HG02588 (cell line): Measurements from ENCODE around the gene SLC1A3.
"Not testable (repeated sequence)": the region's sequence is repeated elsewhere in the genome, so short reads cannot be mapped to it uniquely, and the experiment has no call there.

Experiments
- ATAC-seq: cut with Tn5 transposase; IDR thresholded peaks from one replicate; pipeline ENCODE4 v1.9.1; 2021; ENCODE audit warnings: mild to moderate bottlenecking, moderate library complexity; ENCODE audit not compliant: unreplicated experiment

SLC1A3 gene

GRCh38 chr5:36606428-36607113, at the start of gene SLC1A3:
Gene SLC1A3 (plus strand): TSS chr5:36606606. CDS start chr5:36608424, 1,818 bp downstream.
- ATAC-seq, result peak; percentile 86

- no peak for ATAC-seq
Measured at GRCh38 chr5:36558641-36559040, 47.8 kb upstream of the SLC1A3 start.

DNA sequence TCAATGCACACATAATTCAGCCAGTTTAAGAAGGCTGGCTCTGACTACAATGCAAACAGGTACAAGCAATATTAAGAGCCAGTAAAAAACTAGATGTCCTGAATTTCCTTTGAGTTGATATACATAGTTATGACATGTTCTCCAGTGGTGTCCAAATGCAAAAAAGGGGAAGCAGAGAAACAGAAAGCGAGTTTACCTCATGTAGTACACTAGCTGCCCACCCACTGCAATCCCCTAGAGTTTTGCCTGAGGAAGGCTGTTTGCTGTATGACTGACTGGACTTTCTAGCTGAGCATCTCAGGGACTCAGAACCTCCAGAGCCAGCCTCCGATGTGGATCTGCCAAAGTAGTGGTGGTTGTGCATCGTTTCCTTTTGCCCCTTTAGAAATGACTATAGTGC, 44.8 kb upstream of the SLC1A3 start:
- no peak for ATAC-seq

GRCh38 chr5:36569491-36569890, 36.9 kb upstream of the SLC1A3 start:
- no peak for ATAC-seq

DNA sequence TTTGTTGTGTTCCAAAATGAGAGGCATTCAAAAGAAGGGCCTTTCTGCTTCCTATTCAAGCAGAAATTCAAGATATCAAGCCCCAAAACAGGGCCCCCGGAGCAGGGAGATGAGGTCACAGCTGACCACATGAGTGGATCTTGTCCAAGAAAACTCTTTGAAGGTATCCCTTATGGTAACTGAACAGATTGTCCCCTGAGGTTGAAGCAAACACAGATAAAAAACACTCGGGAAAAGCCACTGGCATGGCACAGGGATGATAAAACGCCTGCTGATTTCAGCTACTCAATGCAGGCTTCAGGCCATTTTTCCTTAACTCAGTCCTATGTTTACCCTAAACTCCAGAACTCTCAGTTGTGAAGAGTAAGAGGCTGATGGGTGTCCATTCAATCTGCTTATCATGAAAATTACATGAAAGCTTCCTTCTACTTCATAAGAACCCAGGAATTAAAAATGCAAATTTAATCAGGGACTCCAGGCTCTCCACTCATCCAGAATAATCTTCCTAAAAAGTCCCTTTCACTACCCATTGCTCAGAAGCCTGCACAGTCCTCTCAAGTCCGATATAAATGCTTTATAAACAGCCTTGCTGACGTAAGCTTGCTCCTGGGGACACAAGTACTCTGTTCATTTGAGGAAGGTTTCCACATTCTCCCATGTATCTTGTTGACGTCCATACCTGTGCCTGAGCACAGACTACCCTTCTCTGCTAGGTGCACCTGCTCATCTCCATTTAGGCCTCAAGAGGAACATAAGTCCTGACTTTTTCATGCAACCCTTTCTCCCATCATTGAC, 35.9 kb upstream of the SLC1A3 start:
- ATAC-seq, result no peak

DNA sequence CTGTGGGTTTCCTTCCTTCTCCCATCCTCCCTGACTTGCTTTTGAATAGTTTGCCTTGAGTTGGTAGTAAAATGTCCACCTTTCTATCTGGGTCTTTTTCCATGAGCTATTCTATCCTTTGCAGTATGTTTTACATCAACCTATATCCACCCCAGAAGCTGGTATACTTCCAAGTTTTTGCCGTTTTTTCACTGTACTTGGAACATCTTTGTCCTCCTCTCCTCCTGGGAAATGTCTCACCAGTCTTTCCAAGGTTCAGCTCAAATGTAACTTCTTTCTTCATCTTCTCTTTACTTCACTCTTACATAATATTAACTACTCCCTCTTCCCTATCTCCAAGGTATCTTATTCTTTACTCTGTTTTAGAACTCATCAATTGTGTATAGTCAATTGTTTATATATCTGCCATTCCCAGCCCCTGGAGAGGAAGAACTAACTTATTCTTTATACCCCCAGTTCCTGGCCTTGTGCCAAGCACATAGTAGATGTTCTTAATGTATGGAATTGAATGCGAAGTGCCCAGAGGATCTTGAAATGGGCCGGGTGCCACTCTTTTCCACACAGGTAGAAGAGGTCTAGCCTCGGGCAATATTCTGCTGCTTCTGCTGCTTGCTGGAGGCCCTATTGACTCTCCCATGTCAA, 34.9 kb upstream of the SLC1A3 start:
- ATAC-seq, result no peak

GRCh38 chr5:36573438-36573837, 33.0 kb upstream of the SLC1A3 start:
- ATAC-seq, result no peak

- ATAC-seq, result no peak
Measured at GRCh38 chr5:36575361-36575781, 31.0 kb upstream of the SLC1A3 start.

- ATAC-seq, result no peak
Measured at GRCh38 chr5:36576721-36577120, 29.7 kb upstream of the SLC1A3 start.

- ATAC-seq, result not testable (repeated sequence)
Measured at GRCh38 chr5:36579858-36580257, 26.5 kb upstream of the SLC1A3 start.

- ATAC-seq, result no peak
Measured at GRCh38 chr5:36581070-36581469, 25.3 kb upstream of the SLC1A3 start.

- ATAC-seq, result no peak
Measured at GRCh38 chr5:36584009-36584875, 22.2 kb upstream of the SLC1A3 start.

DNA sequence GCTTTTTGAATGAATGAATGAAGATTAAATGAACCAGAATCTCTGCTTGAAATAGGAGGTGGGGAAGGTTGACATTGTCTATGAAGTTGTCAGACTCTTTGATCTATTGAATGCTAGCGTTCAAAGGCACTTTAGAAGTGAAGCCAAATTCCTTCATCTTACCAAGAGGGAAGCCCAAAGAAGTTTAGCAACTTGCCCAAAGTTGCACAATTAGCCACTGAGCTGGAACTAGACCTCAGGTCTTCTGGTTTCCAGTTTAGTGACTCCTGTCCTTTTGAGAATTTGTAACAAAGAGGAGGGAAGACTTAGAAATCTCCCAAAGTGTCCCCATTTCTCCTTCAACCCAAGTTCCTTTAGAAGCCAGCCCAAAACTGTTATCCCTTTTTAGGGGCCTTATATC, 20.7 kb upstream of the SLC1A3 start:
- no peak for ATAC-seq

DNA sequence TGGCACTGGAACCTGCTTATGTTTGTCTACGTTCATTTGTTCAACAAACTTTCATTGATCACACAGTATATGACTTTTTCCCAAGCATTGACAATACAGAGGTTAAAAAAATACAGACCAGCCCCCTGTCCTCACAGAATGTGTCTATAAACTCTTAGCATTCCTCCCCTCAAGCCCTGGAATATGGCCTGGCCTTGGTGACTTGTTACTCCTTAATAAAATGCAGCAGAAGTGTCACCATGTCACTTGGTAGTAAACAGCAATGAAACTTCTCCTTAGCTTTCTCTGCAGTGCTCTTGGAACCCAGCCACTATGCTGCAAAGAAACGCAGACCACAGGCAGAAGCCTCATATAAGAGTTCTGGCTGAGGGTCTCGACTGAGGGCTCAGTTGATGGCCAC, 19.1 kb upstream of the SLC1A3 start:
- no peak for ATAC-seq

DNA sequence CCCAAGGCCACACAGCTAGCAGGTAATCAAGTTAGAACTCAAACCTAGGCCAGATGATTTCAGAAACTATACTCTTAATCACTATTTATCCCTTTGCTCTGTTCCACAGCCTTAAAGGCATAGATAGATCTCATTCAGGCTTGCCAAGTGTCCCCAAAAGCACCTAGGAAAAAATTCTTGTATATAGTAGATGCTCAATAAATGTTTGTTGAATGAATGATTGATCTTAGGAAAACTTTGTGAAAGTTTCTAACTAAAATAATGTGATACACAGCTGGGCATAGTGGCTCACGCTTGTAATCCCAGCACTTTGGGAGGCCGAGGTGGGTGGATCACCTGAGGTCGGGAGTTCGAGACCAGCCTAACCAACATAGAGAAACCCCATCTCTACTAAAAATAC, 16.7 kb upstream of the SLC1A3 start:
- ATAC-seq, result not testable (repeated sequence)

DNA sequence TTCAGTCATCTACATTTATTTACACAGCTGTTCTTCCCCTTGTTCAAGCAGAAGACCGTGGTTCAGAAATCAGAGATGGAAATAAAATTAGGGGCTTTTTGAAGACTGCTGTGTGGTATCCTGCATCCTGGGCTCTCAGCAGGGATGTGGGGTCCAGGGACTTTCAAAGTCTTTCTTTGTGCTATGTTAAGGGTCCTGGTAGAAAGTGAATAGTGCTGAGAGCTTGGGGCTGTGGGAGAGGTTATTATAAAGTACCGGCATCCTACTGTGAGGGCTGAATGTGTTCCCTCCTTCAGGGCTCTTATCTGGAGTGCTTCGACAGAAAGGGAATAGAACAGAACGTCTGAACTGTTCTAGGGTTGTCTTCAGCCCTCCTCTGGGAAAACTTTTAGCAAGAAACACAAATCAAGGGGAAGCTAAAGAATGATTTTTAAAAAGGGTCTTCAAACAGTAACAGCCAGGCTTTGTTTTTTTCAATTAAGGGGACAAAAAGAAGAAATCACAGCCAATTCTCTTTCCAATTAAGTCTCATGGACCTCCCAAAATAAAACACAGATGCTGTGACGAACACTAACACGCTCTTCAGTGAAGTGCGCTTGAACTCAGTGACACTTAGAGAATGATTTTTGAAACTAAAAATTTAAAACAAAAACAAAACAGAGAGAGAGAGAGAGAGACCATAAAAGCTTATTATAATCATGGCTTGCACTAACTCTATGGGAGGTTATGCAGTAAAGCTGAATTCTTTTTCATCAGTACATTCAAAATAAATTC, 15.7 kb upstream of the SLC1A3 start:
- no peak for ATAC-seq

- ATAC-seq, result no peak
Measured at GRCh38 chr5:36593867-36594266, 12.5 kb upstream of the SLC1A3 start.

DNA sequence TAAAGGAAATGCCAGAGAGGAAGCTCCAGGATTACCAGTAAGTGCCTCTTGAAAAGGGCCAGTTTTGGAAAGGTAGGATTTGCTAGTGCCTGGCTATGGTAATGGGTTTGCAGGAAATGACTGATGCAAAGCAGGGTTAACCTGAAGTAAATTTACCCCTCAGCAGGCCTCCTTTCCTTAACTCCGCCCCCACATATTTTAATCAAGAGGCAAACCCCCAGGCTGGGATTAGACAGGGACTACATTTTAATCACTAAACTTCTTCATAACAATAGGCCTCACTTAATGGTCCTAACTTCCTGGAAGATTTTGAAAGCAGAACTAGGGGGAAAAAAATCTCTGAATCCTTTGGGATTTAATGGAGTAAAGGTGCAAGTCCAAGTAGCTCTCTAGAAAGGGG, 10.2 kb upstream of the SLC1A3 start:
- no peak for ATAC-seq

DNA sequence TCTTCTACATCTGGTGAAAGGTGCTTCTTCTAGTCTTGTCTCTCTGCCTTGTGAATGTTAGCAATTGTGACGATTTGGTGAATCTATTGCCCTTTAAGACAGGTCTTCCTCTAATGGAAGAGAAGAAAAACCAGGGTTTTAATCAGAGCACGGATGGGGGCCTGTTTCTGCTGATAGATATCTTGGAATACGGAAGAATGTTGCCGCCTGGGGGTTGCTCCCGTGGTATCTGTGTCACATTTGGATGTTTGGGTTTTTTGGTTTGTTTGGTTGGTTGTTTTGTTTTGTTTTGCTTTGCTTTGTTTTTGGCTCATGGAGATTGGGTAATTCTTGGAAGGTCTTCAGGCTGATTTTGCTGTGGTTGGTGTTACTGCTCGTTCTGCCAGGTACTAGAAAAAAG, 9.7 kb upstream of the SLC1A3 start:
- ATAC-seq, result no peak

DNA sequence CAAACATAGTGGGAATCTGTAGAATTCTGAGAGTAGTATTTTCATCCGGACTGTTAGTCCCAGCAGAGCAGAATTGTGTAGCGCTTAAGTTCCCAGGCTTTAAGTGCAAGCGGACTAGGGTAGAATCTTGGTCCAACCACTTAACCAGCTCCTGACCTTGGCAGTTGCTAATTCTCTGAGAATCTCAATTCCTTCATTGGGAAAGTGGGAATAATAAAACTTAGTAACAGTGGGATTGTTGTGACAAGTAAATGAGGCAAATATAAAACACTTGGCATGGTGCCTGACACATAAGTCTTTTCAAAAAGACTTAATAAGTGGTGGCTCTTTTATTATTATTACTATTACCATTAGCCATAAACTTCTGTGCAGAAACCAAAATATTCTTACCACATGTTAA, 8.4 kb upstream of the SLC1A3 start:
- no peak for ATAC-seq
